Body of pancreas (tissue), 4 donors: ENCODE results near the gene PODXL.

ENCODE experiments used
- POLR2A ChIP-seq, 3 donors: fragments of 450-650 bp; IDR thresholded peaks; one replicate each; pipeline ENCODE4 v1.6.1; 2016; ENCODE audit warnings: antibody characterized with exemption in 3 of 3, mild to moderate bottlenecking in 2 of 3
- TF ChIP-seq, protein P1 (sequence below), 7 experiments: fragments of 450-650 bp in 4 of 7; fragments of 200-600 bp in 3 of 7; sonication (generic) in 3 of 7; IDR thresholded peaks; one replicate each; pipeline ENCODE4 v1.5.1; 2016 to 2019; ENCODE audit warnings: antibody characterized with exemption in 7 of 7

GRCh38 chr7:131544021-131544420, 12.4 kb downstream of the PODXL start:
- TF ChIP-seq, protein P1, sequence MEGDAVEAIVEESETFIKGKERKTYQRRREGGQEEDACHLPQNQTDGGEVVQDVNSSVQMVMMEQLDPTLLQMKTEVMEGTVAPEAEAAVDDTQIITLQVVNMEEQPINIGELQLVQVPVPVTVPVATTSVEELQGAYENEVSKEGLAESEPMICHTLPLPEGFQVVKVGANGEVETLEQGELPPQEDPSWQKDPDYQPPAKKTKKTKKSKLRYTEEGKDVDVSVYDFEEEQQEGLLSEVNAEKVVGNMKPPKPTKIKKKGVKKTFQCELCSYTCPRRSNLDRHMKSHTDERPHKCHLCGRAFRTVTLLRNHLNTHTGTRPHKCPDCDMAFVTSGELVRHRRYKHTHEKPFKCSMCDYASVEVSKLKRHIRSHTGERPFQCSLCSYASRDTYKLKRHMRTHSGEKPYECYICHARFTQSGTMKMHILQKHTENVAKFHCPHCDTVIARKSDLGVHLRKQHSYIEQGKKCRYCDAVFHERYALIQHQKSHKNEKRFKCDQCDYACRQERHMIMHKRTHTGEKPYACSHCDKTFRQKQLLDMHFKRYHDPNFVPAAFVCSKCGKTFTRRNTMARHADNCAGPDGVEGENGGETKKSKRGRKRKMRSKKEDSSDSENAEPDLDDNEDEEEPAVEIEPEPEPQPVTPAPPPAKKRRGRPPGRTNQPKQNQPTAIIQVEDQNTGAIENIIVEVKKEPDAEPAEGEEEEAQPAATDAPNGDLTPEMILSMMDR (IDR thresholded peaks at IDR 0.05): no peak
- TF ChIP-seq POLR2A (IDR thresholded peaks at IDR 0.05): no peak
